Epithelial cell of prostate (primary cell): ENCODE measurements around the gene BICDL2.
"Not testable (repeated sequence)": the region's sequence is repeated elsewhere in the genome, so short reads cannot be mapped to it uniquely, and the experiment has no call there.

Source experiments
- DNase-seq: peaks from one replicate; pipeline ENCODE4 v3.0.0-alpha.2; 2011; ENCODE audit warnings: low read depth, low spot score
- H3K27ac ChIP-seq: fragments of 450-650 bp; 2 replicates; pipeline ENCODE4 v1.5.1; 2017; ENCODE audit warnings: mild to moderate bottlenecking

The BICDL2 gene

GRCh38 chr16:3036726-3037315 lies at the start of gene BICDL2:
BICDL2 (minus strand) TSS chr16:3036944; CDS start chr16:3035496, 1,448 bp downstream.
- no peak for DNase-seq
- H3K27ac ChIP-seq, result peak within 1 kb of the TSS; percentile 49

DNA sequence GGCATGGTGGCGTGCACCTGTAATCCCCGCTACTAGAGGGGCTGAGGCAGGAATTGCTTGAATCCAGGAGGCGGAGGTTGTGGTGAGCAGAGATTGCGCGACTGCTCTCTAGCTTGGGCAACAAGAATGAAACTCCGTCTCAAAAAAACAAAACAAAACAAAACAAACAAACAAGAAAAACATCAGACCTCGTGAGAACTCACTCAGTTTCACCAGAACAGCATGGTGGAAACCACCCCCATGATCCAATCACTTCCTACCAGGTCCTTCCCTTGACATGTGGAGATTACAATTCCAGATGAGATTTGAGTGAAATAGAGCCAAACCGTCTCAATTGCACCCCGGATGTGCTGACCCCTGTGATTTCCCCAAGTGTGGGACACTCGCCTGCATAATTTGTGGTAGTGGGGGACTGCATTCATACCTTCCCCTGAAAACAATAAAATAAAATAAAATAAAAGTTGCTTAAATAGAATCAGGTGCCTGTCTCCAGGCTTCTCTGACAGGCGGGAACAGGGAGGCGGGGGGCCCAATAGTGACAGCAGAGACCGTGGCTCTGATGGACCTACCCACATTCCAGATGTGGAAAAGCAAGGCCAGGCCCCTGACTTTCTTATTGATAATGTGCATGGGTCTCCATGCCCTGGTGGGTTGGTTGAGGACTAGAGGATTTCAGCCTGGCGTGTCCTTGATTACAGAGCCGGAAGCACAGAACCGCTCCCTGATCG lies 49.3 kb upstream of the BICDL2 start:
- H3K27ac ChIP-seq, result no peak overlapping the region
- DNase-seq, result no peak

- DNase-seq, result no peak
- no peak overlapping the region for H3K27ac ChIP-seq
These were observed 48.4 kb upstream of the BICDL2 start for GRCh38 chr16:3084969-3085670.

GRCh38 chr16:3084491-3084890 lies 47.7 kb upstream of the BICDL2 start:
- H3K27ac ChIP-seq, result no peak overlapping the region
- DNase-seq, result no peak

- not testable (repeated sequence) for DNase-seq, H3K27ac ChIP-seq
These were observed 46.7 kb upstream of the BICDL2 start for GRCh38 chr16:3083408-3083807.

- DNase-seq, H3K27ac ChIP-seq: not testable (repeated sequence)
These were observed 45.2 kb upstream of the BICDL2 start for GRCh38 chr16:3081957-3082356.

GRCh38 chr16:3080024-3080423 lies 43.3 kb upstream of the BICDL2 start:
- no peak overlapping the region for H3K27ac ChIP-seq
- DNase-seq, result no peak

DNA sequence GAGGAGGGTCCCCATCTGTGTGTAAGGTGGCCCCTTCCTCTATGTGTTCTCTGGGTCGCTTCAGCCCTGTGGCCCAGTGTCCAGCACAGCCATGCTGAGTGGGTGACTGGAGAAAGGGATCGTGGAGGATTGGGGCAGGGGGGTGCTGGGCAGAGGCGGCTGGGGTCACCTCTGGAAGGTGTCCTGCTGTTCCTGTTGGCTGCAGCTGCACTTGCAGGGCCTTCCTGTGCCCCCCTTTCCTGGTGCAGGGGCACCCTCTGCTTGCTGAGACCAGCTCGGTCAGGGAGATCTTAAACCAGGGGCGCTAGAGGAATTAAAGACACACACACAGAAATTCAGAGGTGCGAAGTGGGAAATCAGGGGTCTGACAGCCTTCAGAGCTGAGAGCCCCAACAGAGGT lies 39.8 kb upstream of the BICDL2 start:
- no peak for DNase-seq
- no peak overlapping the region for H3K27ac ChIP-seq

- not testable (repeated sequence) for H3K27ac ChIP-seq, DNase-seq
These were observed 39.2 kb upstream of the BICDL2 start for GRCh38 chr16:3075946-3076345.

DNA sequence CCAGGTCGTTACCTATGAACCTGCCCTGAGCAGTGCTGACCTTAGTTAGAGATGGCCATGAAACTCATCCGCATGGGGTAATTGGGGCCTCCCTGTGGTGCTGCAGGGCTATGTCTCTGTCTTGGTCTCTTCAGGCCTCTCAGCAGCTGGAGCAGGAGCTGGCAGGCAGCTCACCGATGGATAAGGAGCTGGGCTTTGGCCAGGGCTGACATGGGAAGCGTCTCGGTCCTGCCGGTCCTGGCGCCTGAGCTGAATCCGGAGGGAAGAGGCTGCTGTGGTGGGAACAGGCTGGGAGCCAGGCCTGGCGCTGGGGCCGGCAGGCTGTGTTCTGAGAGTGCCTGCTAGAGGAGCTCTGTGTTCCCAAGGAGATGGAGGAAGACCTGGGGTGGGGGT lies 38.8 kb upstream of the BICDL2 start:
- H3K27ac ChIP-seq, result no peak overlapping the region
- DNase-seq, result no peak

DNA sequence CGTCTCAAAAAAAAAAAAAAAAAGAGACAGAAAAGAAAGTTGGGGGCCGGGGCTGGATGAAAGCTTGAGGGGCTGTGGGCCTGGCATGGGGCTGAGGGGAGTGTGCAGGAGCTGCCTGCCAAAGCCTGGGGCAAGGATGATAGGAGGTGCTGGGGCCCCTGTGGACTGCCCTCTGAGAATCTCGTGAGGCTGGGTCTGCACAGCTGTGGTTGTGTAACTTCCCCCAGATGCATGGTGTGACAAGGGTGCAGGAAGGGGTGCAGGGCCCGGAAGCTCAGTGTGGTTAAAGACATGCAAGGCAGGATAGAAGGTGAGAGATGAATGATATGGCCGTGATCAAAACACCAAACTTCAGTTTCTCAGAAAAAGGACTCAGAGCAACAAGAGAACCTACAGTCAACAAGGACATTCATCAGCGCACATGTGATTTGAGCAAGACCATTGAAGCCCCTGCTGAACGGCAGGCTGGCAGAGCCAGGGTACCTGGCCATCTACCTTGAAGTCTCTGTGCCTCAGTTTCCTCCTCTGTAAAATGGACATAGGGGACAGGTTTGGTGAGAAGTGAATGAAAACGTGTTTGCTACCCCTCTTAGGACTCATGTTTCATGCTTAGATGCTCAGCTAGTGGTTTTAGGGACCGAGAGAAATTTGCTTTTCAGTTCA lies 38.2 kb upstream of the BICDL2 start:
- DNase-seq, result no peak
- no peak overlapping the region for H3K27ac ChIP-seq

GRCh38 chr16:3073448-3073847 lies 36.7 kb upstream of the BICDL2 start:
- H3K27ac ChIP-seq, result no peak overlapping the region

DNA sequence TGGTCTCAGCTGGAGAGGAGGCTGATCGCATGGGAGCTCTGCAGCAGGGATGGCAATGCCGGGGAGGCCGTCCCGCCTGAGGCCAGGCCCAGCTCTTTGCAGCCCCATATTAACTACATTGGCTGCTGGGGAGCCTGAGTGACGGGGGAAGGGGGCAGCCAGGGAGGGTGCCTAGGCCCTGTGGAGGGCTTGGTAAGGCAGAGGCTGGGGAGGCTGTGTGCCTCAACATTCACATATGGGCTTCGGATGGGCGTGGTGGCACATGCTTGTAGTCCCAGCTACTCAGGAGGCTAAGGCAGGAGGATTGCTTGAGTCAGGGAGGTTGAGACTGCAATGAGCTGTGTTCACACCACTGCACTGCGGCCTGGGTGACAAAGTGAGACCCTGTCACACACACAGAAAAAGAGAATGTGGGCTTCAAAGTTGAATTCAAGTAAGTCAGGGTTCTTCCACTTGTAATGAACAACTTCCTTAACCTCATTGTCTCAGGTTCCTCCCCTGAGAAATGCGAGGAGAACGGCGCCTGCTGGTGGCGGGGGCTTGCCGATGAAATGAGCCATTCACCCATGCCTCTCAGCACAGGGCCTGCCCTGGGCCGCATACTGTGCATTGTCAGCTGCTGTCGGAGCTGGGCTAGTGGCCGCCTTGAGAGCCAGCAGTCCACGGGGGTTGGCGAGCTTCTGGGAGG lies 36.0 kb upstream of the BICDL2 start:
- not testable (repeated sequence) for DNase-seq, H3K27ac ChIP-seq

More at GRCh38 chr16:3073448-3073847, 36.7 kb upstream of the BICDL2 start:
- DNase-seq, result no peak

GRCh38 chr16:3072148-3072547 lies 35.4 kb upstream of the BICDL2 start:
- not testable (repeated sequence) for DNase-seq, H3K27ac ChIP-seq

DNA sequence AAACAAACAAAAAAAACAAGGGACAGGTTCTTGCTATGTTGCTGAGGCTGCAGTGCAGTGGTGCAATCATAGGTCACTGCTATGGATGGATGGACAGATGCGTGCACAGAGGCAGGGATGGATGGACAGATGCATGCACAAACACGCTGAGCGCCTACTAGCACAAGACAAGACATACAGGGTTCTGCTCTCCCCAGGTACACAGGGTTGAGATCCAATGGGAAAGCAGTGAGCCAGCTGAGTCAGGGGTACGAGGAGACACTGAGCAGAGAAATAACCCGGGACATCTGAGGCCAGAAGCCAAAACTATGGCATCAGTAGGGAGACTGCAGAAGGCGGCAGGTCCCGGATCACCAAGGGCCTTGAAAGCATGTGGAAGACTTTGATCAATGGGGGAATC lies 34.9 kb upstream of the BICDL2 start:
- no peak for DNase-seq
- no peak overlapping the region for H3K27ac ChIP-seq

GRCh38 chr16:3070608-3071111 lies 33.9 kb upstream of the BICDL2 start:
- no peak for DNase-seq
- H3K27ac ChIP-seq, result no peak overlapping the region

DNA sequence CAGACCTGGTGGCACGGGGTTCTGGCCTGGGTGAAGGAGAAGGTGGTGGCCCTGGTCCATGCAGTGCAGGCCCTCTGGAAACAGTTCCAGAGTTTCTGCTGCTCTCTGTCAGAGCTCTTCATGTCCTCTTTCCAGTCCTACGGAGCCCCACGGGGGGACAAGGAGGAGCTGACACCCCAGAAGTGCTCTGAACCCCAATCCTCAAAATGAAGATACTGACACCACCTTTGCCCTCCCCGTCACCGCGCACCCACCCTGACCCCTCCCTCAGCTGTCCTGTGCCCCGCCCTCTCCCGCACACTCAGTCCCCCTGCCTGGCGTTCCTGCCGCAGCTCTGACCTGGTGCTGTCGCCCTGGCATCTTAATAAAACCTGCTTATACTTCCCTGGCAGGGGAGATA lies 32.4 kb upstream of the BICDL2 start:
- H3K27ac ChIP-seq, DNase-seq: not testable (repeated sequence)

DNA sequence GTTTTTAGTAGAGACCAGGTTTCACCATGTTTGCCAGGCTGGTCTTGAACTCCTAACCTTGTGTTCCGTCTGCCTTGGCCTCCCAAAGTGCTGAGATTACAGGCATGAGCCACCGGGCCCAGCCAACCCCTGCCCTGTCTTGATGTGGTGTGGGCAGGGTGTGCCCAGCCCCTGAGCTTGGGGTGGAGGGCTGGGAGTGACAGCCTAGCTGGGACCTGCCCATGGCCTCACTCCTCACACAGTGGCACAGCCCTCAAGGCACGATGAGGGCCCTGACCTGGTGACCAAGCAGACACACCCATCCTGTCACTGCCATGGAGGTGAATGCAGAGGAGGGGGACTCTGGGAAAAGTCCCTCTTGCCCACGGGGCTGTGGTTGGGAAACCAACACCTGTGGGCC lies 31.7 kb upstream of the BICDL2 start:
- H3K27ac ChIP-seq, result no peak overlapping the region
- DNase-seq, result no peak

- DNase-seq, result no peak
- no peak overlapping the region for H3K27ac ChIP-seq
These were observed 29.6 kb upstream of the BICDL2 start for GRCh38 chr16:3066440-3066748.

GRCh38 chr16:3065742-3066439 lies 29.1 kb upstream of the BICDL2 start:
- no peak overlapping the region for H3K27ac ChIP-seq
- DNase-seq, result no peak
